HG02642 (cell line): ENCODE data around the gene NPAT.
A peak's percentile ranks its signal among the peaks of the same experiment; 100 is the strongest.

Experiments used
- ATAC-seq: cut with Tn5 transposase; IDR thresholded peaks from one replicate; pipeline ENCODE4 v1.9.1; 2021; ENCODE audit warnings: mild to moderate bottlenecking; ENCODE audit not compliant: unreplicated experiment, poor library complexity

Gene NPAT

DNA sequence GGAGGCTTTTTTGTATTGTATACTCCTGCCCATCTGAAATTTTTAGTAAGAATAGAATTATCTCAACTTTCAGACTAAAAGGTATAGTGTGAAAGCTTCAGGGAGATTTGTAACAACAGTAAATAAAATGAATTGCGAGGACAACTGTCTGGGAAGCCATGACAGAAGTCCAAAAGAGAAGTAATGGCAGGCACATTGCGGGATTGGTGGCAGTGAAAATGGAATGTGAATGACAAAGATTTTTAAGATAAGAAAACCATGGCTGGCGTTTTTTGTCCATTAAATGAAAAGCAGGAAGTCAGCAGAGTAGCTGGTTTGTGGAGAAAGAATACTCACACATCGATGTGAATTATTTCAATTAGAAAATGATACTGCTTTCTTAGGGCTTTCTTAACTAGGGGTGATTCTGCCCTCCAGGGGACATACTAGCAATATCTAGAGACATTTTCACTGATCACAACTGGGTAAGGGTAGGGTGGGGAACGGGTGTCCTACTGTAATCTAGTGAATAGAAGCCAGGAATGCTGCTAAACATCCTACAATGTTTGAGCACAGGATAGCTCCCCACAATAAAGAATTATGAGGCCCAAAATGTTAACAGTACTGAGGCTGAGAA lies 1.6 kb downstream of the NPAT start:
- ATAC-seq, result no peak

DNA sequence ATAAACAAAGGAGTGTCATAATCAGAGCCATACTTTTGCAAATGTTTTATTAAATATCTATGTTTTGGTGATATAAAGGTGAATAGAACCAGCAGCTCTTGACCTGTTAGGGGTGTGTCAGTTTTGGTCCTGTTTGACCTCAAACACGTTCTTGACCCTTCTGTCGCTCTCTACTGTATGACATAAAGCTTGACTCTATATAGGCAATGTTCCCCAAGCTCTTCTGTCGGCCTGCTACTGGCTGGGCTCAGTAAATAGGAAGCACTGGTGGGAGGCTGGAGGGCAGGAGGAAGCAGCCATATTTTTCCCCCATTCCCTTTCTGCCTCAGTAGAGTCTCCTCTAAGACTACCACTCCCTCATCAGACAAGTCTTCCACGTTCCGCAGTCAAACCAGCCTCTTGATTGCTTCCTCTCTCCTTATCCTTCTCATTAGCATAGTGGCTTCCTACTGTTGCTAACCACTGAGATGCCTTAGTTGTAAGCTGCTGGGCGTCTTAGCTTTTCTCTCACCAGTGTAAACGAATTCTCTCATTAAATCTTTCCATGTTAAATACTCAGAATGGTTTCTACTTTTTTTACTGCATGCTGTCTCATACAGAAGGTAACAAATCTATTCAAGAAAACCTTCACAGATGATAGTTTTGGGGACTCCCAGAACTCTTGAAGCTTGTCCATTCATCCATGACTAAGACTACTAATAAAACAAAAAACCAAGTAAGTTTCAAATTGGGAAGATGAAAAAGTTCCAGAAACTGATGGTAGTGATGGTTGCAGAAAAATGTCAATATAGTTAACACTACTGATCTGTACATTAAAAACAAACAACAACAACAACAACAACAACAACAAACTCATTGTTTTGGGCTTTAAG lies 3.3 kb downstream of the NPAT start:
- no peak for ATAC-seq

DNA sequence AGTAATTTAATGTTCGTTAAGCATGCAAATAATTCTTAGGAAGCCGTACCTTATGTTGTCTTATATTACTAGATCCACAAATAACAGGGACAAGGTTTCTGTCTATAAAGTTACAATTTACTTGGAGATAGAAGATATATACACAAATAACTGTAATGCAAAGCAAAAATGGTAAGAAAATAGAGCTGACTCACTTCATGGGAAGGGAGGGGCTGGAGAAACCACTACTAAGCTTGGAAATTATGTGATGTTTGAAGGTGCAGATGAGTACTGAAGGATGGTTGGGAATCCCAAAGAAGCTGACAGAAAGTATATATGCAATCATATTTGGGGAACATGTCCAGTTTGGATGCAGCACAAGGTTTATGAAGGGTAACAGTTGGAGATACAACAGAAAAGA lies 4.0 kb downstream of the NPAT start:
- no peak for ATAC-seq

- ATAC-seq, result no peak
These were observed 5.5 kb downstream of the NPAT start for GRCh38 chr11:108216988-108217387.

- ATAC-seq, result no peak
These were observed 8.7 kb downstream of the NPAT start for GRCh38 chr11:108213784-108214183.

- ATAC-seq, result no peak
These were observed 12.0 kb downstream of the NPAT start for GRCh38 chr11:108210441-108210840.

DNA sequence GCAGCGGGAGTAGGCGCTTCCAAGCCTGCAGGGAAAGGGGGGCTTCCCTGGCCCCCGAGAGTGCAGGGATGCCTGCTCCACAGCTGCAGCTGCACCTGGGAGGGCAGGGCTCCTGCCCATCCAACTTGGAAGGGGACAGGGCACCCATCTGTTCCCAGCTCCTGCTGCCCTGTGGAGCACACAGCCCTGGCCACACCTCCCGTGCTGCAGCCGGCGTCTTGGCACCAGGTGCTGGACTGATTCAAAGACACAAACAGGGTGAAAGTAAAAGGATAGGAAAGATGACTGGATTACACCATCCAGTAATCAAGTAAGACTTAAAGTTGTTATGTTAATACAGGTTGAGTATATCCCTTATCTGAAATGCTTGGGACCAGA lies 14.8 kb downstream of the NPAT start:
- ATAC-seq, result no peak

DNA sequence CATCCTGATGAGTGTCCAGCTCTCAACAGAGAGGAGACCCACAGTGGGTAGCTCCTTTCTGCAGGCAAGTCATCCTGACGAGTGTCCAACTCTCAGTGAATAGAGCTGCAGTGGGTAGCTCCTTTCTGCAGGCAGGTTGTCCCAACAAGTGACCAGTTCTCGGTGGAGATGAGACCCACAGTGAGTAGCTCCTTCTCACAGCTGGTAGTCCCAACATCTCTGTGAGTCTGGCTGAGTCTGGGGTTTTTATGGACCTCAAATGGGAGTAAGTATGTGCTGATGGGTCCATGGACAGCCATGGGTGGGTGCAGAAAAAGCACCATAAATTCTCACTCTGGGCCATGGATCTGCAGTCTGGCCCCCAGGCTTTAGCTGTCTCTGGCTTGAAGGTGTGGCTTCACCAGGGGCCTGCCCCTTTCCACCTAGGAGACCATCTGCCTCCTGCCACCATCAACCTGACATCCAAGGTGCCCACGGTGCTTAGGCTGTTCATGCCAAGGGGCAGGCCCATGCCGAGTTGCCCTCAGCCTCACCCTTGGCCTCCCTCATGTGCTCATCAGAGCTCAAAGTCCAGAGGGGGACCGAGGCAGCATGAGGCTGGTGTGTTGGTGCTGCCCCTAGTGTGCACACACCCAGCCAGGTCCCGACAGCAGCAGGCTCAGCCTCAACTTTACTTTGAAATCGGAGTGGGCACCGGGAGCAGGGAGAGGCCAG lies 15.3 kb downstream of the NPAT start:
- no peak for ATAC-seq

DNA sequence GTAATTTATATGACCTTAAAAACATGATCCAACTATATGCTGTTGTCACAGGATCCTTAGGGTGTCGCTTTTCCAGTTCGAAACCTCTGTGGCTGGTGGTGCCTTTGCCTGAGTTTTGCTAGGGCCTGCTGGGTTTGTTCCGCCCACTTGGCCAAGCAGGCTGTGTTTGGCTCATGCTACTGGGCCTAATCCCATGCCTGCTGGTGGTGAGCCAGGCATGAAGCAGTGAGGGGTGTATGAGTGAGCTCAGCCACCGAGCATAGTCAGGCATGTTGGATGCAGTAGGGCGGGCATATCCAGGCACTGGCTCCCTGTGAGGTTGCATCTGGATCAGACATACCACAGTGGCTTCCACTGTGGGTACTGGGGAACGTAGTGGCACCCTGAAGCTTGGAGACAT lies 16.3 kb downstream of the NPAT start:
- ATAC-seq, result no peak

DNA sequence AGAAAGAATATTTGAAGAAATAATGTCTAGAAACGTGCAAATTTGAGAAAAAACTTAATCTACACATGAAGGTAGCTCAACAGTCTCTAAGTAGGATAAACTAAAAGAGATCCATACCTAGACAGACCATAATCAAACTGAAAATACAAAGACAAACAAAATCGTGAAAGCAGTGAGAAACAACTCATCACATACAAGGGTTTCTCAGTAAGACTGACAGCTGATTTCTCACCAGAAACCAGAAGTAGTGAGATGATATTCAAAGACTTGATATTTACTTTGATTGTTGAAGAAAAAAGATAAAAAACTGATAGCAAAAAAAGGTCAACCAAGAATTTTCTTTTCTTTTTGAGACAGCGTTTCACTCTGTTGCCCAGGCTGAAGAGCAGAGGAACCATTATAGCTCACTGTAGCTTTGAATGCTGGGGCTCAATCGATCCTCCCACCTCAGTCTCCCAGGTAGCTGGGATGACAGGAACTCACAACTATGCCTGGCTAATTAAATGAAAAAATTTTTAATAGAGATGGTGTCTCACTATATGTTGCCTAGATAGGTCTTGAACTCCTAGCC lies 17.4 kb downstream of the NPAT start:
- ATAC-seq, result no peak

GRCh38 chr11:108204376-108204775 lies 18.1 kb downstream of the NPAT start:
- no peak for ATAC-seq

DNA sequence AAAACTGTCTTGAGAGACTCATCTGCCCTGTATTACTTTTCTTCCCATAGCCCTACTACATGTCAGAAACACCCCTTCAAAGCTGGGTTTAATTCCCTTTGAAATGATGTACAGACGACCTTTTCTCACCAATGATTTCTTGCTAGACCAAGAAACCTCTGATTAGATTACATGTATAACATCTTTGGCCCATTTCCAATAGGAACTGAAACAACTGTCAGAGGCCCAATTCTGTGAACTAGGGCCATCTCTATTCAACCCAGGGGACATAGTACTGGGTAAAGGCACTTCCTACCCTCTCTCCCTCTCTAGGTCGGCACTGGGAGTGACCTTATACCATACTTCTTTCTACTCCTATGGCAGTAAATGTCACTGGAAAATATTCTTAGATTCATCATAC lies 19.4 kb downstream of the NPAT start:
- no peak for ATAC-seq

- ATAC-seq, result peak; percentile 87
These were observed 22.8 kb downstream of the NPAT start for GRCh38 chr11:108199446-108200321.

- ATAC-seq, result no peak
These were observed 23.6 kb downstream of the NPAT start for GRCh38 chr11:108198833-108199232.

DNA sequence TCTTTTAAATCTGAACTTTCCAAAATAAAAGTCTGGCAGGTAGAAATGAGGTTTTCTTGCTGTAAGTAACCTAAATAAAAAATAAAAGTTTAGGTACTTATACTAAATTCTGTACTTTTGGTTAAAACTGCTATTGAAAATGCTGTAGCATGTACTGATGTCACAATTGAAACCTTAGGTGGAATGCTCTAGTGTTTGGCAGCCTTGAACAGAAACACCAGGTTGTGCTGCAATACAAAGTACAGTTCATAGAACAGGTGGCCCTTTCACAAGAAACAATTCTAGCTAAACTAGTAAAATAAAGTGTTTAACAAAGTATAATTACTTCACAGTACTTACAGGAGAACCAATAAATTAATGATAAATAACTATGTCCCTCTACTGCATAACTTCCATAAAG lies 25.1 kb downstream of the NPAT start:
- no peak for ATAC-seq

DNA sequence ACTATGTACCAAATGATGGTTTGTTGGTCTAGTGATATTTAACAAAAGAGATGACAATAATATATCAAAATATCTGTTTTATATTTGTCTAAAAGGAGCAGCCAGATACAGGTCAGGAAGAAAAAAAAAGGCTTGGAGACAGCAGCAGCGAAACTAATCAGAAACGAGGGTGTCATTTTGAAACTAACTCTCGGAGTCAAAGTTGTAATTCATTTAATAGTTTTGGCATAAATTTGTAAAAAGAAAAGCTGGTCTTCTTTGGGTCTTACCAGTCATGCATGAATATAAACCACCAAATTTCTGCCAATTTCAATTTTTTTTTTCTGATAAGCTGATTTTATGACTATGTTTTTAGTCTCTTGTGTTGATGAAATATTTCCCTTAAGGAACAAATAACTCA lies 25.5 kb downstream of the NPAT start:
- no peak for ATAC-seq

GRCh38 chr11:108193725-108194124 lies 28.7 kb downstream of the NPAT start:
- ATAC-seq, result no peak

- no peak for ATAC-seq
These were observed 44.9 kb downstream of the NPAT start for GRCh38 chr11:108177570-108177969.

DNA sequence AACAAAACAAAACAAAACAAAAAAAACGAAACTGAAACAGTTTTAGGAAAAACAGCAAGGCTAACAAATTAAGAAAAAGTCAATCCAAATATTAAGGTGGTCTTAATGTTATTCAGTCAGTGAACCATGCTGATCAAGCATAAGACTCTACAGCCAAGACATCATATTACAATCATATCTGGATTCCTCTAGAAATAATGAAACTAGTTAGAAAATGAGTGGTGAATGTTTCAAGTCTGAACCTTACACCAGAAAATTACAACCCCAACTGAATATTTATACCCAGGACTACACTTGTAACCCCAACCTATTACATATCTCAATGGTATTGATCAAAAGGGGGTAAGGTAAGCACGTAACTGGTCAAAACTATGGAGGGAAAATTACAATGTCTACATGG lies 52.3 kb downstream of the NPAT start:
- no peak for ATAC-seq

DNA sequence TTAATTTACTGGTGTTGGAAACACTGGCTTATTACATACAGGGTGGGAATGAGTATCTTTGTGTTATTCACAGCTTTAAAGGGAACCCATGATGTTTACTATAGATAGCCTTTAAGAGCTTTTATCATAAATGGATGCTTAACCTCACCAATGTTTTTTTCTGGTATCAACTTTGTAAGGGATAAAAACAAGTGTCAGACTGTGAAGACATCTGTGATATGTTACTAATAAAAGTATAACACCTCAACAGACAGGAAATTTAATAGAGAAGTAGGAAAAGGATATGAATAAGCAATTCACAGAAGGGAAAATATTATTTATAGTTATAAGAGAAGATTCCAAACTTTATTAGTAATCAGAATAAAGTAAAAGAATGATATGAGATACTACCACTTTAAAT lies 54.8 kb downstream of the NPAT start:
- ATAC-seq, result no peak
